GM19193 (cell line): ENCODE results near the gene HOATZ.

Experiments
- POLR2A ChIP-seq: IDR thresholded peaks from 4 replicates; pipeline ENCODE4 v1.6.1; 2011; ENCODE audit not compliant: insufficient read depth, insufficient read length; ENCODE audit errors: extremely low read depth

Gene HOATZ

DNA sequence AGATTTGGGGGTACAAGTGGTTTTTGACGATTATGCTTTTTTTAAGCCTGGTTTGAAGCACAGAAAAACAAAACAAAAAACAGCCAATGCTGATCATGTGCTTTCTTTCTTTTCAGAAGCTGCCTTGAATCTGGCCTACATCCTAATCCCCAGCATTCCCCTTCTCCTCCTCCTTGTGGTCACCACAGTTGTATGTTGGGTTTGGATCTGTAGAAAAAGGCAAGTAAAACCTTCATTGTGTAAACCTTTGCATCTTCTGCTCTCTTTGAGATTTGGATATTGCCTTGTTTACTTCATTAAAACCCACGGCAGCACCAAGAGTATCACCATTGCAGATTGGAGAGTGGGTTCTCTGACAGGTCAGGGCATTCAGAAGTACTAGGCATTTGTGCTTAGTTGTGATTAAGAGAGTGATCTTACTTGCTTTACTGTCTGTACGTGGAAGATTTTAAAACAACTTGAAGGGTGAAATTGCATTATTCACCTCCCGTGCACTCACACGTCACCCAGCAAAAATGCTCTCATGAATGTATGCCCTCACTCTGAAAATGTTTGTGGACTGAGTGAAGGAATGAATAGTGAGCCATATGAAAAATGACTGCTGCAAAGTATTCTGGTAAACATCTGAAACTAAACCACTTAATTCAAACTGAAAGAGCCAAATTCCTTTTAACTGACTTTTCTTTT, 43.0 kb downstream of the HOATZ start:
- TF ChIP-seq POLR2A: no peak

DNA sequence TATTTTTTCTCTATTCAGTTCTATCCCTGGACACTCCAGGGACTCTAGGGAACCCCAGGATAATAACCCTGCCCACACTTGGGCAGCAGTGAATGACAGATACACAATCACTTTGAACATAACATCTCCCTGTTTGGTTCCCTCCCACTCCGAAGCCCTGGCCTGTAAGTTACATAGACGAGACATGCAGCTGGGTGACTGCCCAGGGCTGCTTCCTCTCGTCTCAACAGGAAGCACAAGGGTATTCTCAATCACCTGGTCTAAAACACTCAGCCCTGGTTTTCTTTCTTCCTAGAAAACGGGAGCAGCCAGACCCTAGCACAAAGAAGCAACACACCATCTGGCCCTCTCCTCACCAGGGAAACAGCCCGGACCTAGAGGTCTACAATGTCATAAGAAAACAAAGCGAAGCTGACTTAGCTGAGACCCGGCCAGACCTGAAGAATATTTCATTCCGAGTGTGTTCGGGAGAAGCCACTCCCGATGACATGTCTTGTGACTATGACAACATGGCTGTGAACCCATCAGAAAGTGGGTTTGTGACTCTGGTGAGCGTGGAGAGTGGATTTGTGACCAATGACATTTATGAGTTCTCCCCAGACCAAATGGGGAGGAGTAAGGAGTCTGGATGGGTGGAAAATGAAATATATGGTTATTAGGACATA, 45.4 kb downstream of the HOATZ start:
- no peak for TF ChIP-seq POLR2A

DNA sequence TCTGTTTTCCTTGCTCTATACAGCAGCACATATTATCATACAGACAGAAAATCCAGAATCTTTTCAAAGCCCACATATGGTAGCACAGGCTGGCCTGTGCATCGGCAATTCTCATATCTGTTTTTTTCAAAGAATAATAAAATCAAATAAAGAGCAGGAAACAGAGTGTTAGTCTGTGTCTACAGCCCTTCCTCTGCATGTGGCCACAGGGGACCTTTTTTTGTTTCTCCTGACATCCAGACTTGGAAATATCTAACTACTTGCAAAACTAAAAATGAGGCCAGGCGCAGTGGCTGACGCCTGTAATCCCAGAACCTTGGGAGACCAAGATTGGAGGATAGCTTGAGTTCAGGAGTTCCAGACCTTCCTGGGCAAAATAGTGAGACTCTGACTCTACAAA, 46.2 kb downstream of the HOATZ start:
- TF ChIP-seq POLR2A: no peak

DNA sequence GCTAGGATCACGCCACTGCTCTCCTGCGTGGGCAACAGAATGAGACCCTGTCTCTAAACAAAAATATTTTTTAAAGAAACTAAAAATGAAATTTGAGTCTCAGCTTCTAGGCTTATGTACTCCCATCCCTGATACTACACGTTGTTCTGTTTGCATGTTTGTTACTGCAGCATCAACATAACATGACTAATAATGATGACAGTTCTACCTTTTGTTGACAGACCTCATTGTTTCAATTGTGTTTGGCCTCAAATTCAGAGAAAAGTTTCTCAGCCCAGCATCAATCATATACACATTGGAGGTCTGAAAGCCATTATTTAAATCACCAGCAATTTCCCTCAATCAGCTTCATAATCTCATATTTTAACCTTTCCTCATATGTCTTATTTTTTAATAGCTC, 46.7 kb downstream of the HOATZ start:
- TF ChIP-seq POLR2A: no peak

DNA sequence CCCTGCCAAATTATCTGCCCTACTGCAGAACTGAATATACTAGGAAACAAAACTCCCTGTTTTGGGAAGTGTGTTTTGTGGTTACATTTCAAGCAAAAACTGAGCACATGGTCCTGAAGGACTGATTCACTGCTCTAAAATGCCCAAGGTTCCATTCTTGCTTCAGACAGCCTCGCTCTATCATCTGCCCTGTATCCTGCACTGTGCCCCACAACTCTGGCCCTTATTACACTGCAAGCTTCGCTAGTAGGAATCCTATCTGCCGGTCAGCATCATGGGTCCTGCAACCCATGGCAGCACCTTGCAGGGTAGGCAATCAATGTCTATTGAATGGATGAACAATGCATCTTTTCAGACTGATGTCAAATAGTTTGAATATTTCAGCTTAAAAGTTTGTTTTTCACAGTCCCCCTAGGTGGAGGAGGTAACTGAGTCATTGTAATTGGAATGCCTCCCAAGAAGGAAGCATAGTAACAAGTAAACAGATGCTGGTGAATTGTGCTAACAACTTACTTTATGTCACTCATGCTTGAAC, 47.3 kb downstream of the HOATZ start:
- TF ChIP-seq POLR2A: no peak

DNA sequence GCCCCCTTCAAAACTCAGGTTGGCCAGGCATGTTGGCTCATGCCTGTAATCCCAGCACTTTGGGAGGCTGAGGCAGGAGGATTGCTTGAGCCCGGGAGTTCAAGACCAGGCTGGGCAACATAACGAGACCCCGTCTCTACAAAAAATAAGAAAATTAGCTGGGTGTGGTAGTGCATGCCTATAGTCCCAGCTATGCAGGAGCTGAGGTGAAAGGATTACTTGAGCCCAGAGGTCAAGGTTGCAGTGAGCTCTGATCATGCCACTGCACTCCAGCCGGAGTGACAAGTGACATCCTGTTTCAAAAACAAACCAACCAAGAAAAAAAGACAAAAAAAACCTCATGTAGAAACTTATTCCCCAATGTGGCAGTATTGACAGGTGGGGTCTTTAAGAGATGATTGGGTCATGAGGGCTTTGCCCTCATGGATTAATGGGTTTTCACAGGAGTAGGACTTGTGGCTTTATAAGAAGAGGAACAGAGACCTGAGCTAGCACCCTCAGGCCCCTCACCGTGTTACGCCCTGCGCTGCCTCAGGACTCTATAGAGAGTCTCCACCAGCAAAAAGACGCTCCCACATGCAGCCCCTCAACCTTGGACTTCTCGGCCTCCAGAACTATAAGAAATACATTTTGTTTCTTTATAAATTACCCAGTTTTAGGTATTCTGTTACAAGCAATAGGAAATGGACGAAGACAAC, 48.3 kb downstream of the HOATZ start:
- no peak for TF ChIP-seq POLR2A

DNA sequence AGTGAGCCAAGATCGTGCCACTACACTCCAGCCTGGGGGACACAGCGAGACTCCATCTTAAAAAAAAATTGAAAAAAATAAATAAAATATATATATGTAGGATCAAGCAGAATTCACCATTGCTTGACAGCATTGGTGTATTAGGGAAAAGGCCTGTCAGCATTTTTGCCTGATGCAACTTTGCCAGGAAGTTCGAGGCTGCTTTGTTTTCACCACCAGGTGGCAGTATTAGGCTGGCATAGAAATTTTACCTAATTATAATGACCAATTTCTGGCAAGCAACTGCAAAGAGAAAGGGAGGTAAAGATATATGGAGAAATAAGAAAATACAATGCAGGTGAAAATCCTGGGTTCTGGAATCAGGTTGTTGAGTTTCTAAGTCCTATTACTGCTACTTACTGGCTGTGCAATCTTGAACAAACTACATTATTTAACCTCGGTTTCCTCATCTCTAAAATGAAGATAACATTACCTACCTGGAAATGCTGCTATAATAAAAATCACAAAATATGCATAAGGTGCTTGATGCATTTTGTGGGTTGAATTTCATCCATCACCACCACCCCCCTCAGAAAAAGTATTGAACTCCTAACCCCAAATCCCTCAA, 50.6 kb downstream of the HOATZ start:
- TF ChIP-seq POLR2A: no peak

DNA sequence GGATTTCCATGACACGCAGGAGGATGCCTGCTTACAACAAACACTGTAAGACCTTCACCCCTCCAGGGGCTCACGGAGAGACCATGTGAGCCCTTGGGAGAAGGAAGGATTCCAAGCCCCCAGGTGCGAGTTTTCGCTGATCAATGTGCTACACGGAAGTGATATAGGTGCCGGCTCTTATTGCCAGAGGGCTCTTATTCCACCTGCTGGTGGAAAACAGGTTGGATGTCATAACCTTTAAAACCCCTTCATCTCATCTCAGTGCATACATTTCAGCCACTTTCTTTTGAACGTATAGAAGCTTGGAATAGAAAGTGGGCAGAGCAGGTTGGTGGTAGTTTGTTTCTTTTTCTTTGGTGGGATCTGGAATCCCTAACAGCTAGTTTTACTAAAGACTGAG, 51.7 kb downstream of the HOATZ start:
- no peak for TF ChIP-seq POLR2A

DNA sequence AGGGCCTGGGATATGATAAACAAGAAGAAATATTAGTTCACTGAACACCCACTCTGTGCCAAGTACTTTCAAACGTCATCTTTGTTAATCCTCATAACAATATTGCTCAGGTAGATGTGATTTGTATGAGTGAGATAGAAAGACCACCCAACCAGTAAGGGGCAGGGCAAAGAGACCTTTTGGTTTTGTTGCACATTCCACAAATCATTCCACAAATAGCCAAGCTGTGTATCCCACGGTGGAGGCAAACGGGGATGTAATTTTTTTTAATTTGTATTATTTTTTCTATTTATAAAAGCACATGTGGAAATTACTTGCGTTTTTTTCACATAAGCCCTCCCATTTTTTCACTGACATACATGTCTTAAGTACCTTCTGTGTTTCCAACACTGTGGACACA, 54.9 kb downstream of the HOATZ start:
- TF ChIP-seq POLR2A: no peak

DNA sequence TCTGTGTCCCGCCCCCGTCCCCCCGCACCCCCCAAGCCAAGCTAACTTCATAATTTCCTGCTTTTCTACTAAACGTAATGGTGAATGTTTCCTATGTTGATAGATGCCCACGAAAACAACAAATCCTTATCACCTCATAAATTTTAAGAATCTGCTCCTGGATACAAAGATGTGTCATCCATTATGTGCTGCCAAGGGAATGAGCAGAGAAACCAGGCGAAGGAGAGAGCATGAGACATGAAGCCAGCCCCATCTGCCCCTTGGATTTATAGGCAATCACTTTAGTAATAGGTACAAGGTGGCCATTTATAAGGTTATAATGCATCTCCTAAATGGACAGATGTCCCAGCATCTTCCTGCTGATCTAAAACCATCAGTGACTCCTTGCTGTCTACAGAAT, 56.2 kb downstream of the HOATZ start:
- TF ChIP-seq POLR2A: no peak

DNA sequence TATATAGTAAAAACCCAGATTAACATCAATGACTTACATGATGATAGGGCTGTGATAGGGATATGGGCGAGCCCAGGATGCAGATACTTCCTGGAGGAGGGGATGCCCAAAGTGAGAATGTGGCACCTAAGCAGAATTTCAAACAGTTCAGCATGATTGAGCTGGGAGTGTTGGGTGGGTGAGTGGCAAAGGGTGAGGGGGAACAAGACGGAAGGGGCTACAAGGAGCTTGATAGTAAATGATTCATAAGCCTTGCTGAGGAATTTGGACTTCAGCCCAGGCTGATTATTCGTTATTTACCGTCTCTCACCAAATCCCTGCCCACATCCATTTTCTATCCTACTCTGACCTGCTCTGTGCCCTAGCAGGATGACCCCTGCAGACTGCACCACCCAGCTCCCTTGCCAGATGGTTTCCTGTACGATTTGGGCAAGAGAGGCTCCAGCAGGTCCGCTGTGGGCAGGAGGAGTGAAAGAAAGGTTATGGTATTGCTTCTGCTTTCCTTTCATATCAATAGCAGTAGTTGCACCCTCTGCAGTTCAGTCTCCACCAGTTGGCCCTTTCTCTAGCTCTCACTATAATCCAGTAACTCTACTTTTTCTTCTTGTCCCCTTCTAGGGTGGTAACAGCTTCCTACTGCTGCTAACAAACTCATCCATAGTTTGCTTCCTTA, 57.4 kb downstream of the HOATZ start:
- no peak for TF ChIP-seq POLR2A

DNA sequence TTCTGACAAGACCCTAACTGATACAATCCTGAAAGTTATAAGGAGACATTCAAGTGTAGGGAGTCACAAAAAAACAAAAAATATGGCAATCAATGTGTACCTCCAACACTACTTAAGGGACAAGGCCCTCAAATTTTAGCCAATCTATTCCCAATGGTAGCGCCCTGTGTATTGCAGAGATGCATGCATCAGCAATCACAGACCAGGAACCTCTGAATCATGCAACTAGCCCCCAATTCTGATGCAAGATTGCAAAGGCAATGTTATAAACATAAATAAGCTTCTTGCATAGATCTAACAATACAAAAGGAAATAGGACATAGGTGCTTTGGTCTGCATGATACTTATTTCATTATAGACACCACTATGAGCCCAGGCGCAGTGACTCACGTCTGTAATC, 58.0 kb downstream of the HOATZ start:
- TF ChIP-seq POLR2A: no peak

DNA sequence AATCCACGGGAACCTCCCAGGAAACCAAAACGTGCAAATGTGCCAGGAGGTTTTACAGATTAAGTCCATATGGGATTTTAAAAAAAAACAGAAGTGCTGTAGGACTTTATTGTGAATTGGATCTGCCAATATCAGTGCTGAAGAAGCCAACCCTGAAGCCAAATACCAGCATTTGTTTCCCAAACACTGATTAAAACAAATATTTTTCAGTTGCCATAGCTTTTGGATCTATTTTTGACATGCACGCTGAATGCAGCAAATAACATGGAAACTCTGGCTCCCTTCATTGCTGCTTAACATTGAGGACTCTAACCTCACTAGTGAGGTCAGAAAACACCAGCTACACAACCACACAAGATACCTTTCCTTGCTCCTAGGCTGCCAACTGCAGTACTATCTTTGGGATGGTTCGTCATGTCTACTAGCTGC, 59.3 kb downstream of the HOATZ start:
- TF ChIP-seq POLR2A: no peak

DNA sequence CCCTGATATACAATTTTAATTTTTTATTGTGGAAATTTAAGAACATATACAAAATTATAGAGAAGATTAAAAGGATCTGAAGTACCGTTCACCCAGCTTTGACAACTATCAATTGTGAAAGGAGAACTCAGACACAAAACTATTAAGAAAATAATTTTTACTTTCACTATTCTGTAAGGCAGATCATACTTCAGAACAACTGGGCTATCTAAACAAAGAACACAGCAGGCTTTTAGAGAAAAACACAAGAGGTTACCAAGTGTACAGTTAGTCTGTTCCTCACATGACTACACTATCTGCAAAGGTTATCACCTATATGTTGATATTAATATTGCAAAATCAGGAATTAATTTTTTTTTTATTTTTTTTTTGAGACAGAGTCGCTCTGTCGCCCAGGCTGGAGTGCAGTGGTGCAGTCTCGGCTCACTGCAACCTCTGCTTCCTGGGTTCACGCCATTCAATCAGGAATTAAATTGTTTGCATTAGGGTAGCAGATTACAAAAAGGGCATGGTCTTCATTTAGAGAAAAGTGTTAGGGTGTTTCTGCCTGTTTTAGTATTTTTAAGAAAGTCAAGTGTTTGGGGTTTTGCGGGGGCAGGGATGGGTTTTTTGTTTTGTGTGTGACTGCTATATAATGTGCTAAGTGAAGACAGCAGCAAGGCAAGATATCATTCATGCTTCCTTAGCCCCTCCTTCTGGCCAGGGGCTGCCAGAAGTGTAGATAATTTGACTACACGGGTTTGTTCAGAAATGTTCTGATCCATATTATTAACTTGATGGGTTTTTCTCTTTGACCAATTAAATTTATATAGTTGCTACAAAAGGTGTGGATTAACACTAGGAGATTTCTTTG, 60.0 kb downstream of the HOATZ start:
- TF ChIP-seq POLR2A: no peak

DNA sequence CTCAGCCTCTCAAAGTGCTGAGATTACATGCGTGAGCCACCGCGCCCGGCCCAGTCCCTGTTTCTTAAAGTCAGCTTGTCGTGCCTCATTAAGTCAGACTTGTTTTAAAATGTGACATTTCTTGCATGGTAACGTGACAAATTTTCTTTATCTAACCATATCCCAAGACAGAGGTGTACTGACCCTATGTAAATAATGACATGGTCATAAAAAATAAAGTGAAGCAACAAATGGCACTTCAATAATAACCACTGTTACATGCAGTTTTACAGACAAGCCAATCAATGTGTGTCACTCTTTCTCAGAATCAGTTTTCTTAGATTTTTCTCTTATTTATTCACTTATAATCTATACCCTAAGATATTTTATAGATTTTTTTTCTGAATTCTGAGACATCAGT, 61.2 kb downstream of the HOATZ start:
- no peak for TF ChIP-seq POLR2A

DNA sequence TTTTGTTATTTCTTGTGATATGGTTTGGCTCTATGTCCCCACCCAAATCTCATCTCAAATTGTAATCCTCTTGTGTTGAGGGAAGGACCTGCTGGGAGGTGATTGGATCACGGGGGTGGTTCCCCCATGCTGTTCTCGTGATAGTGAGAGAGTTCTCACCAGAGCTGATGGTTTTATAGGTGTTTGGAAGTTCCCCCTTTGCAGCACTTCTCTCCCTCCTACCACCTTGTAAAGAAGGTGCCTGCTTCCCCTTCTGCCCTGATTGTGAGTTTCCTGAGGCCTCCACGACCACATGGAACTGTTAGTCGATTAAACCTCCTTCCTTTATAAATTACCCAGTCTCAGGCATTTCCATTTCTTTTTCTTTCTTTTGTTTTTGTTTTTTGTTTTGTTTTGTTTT, 63.2 kb downstream of the HOATZ start:
- TF ChIP-seq POLR2A: no peak
